ENCODE measurements around the gene MOXD1. TPM values are rescaled to one million over a fixed set of nuclear protein-coding genes. Genes with fewer than 3 reads are reported as not detected.

Gene MOXD1
- total and polyA plus RNA-seq, 2 of the 8 experiments (the other 6 are each of a cell fraction or from before 2014, with no cell fraction given), result 1.6 to 3.5 TPM

DNA sequence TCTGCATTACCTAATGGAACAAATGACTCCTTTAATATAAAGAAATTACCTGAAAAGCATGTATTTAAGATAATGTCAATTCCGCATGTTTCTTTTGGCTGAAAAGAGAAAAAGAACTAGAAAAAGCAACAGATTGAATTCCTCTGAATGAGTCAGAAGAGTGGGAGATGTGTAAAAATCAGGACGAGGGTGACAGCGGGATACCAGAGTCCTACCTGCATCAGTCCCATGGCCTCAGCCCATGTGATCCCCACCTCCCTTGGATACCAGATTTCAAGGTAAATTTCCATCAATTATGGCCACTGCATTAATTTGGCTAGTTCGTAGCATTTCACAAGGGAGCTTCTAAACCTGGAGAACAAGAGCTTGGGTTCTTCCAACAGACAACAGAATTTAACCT lies 10.0 kb upstream of the MOXD1 start (continued):
- TF ChIP-seq, protein P1, sequence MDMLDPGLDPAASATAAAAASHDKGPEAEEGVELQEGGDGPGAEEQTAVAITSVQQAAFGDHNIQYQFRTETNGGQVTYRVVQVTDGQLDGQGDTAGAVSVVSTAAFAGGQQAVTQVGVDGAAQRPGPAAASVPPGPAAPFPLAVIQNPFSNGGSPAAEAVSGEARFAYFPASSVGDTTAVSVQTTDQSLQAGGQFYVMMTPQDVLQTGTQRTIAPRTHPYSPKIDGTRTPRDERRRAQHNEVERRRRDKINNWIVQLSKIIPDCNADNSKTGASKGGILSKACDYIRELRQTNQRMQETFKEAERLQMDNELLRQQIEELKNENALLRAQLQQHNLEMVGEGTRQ (IDR thresholded peaks at IDR 0.05; ENCODE audit: low read length), result no peak
- TF ChIP-seq GTF2F1 (IDR thresholded peaks at IDR 0.05; ENCODE audit: borderline replicate concordance, low read depth, low read length) (no peak), TAF7 (optimal IDR thresholded peaks at IDR 0.05; ENCODE audit: borderline replicate concordance, low read depth, low read length) (no peak), SRF (IDR thresholded peaks at IDR 0.05; ENCODE audit: low read depth, low read length) (no peak), CTBP2 (IDR thresholded peaks at IDR 0.05; ENCODE audit: borderline replicate concordance, insufficient read depth, insufficient read length, low read length) (no peak), BACH1 (IDR thresholded peaks at IDR 0.05; ENCODE audit: low read length) (no peak)
- TF ChIP-seq, protein P2, sequence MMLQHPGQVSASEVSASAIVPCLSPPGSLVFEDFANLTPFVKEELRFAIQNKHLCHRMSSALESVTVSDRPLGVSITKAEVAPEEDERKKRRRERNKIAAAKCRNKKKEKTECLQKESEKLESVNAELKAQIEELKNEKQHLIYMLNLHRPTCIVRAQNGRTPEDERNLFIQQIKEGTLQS (IDR thresholded peaks at IDR 0.05; ENCODE audit: insufficient read depth, low read depth, low read length), result no peak
- TF ChIP-seq, protein P3, sequence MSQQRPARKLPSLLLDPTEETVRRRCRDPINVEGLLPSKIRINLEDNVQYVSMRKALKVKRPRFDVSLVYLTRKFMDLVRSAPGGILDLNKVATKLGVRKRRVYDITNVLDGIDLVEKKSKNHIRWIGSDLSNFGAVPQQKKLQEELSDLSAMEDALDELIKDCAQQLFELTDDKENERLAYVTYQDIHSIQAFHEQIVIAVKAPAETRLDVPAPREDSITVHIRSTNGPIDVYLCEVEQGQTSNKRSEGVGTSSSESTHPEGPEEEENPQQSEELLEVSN (IDR thresholded peaks at IDR 0.05), result no peak
